MV-4-11 (cell line): ENCODE measurements around the gene NCOR1.
"Not testable (repeated sequence)": the region's sequence is repeated elsewhere in the genome, so short reads cannot be mapped to it uniquely, and the experiment has no call there.

Experiments used
- DNase-seq: peaks from one replicate; lab custom pipeline; 2025; lab: John Stamatoyannopoulos, UW

Gene NCOR1

GRCh38 chr17:16215002-16215272 is 397 bp downstream of the NCOR1 start:
- DNase-seq, result no peak

GRCh38 chr17:16214190-16215001 is 938 bp downstream of the NCOR1 start:
- DNase-seq, result peak; percentile 19

- no peak for DNase-seq
Observed at GRCh38 chr17:16212793-16213192, 2.5 kb downstream of the NCOR1 start.

- DNase-seq, result no peak
Observed at GRCh38 chr17:16211590-16211989, 3.7 kb downstream of the NCOR1 start.

GRCh38 chr17:16204763-16205162 is 10.6 kb downstream of the NCOR1 start:
- not testable (repeated sequence) for DNase-seq

GRCh38 chr17:16202554-16203500 is 12.5 kb downstream of the NCOR1 start:
- DNase-seq, result not testable (repeated sequence)

GRCh38 chr17:16201693-16202131 is 13.6 kb downstream of the NCOR1 start:
- not testable (repeated sequence) for DNase-seq

- peak; percentile 55 for DNase-seq
Observed at GRCh38 chr17:16199093-16199492, 16.2 kb downstream of the NCOR1 start.

- no peak for DNase-seq
Observed at GRCh38 chr17:16197276-16197675, 18.1 kb downstream of the NCOR1 start.

- DNase-seq, result not testable (repeated sequence)
Observed at GRCh38 chr17:16194307-16194835, 21.0 kb downstream of the NCOR1 start.

- no peak for DNase-seq
Observed at GRCh38 chr17:16191604-16192003, 23.7 kb downstream of the NCOR1 start.

- DNase-seq, result no peak
Observed at GRCh38 chr17:16190703-16191360, 24.5 kb downstream of the NCOR1 start.

- no peak for DNase-seq
Observed at GRCh38 chr17:16189791-16190348, 25.5 kb downstream of the NCOR1 start.

- DNase-seq, result no peak
Observed at GRCh38 chr17:16187642-16188041, 27.7 kb downstream of the NCOR1 start.

- no peak for DNase-seq
Observed at GRCh38 chr17:16181581-16181980, 33.8 kb downstream of the NCOR1 start.

GRCh38 chr17:16178836-16179235 is 36.5 kb downstream of the NCOR1 start:
- no peak for DNase-seq

GRCh38 chr17:16171613-16172012 is 43.7 kb downstream of the NCOR1 start:
- DNase-seq, result no peak

- DNase-seq, result not testable (repeated sequence)
Observed at GRCh38 chr17:16166766-16167165, 48.6 kb downstream of the NCOR1 start.

GRCh38 chr17:16158714-16159113 is 56.6 kb downstream of the NCOR1 start:
- no peak for DNase-seq

GRCh38 chr17:16155536-16155935 is 59.8 kb downstream of the NCOR1 start:
- no peak for DNase-seq

GRCh38 chr17:16152326-16152725 is 63.0 kb downstream of the NCOR1 start:
- DNase-seq, result not testable (repeated sequence)
